GM18870 (cell line): ENCODE results near the gene PRAMEF6.
"Not testable (repeated sequence)": the region's sequence is repeated elsewhere in the genome, so short reads cannot be mapped to it uniquely, and the experiment has no call there.

Experiments used
- ATAC-seq: cut with Tn5 transposase; IDR thresholded peaks from one replicate; pipeline ENCODE4 v1.9.1; 2021; ENCODE audit warnings: moderate library complexity; ENCODE audit not compliant: unreplicated experiment

The PRAMEF6 gene

DNA sequence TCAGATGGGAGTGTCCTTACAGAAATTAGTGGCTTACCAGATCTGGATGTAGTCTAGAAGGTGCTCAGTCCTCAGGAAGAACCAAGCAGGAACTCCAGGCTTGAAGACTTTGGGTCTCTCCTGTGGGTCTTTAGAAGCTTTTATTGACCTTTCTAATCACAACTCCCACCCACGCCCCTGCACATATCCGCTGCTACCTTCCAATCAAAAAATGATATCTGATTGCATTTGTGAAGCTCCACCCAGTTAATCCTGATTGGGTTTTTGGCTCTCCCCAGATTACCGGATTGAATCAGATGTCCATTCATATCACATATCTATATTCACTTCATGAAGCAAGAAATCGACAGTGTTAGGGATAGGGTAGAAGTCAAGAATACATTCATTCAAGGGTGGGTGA is at the start of gene PRAMEF6:
Gene PRAMEF6, minus strand, starts transcription at position 101 of the 400 bp plus-strand sequence. CDS start 5,062 bp downstream, outside the sequence.
- not testable (repeated sequence) for ATAC-seq

DNA sequence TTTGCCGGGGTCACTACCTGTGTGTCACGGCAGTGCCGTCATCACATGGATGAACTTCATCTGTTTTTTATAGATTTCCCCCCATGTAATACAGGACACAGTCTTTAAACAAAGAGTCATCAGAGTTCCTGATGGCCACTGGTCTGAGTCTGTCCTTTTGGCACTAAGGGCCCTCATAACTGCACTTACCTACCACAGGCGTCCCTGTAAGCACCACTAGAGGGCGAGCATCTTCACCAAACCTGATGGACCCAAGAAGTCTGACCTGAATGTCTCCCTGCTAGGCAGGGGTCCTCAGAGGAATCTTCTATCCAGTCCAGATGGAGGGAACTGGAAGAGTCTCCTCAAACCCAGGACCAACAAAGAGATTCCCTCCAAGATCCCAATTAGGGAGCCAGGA is 23.0 kb downstream of the PRAMEF6 start:
- not testable (repeated sequence) for ATAC-seq

DNA sequence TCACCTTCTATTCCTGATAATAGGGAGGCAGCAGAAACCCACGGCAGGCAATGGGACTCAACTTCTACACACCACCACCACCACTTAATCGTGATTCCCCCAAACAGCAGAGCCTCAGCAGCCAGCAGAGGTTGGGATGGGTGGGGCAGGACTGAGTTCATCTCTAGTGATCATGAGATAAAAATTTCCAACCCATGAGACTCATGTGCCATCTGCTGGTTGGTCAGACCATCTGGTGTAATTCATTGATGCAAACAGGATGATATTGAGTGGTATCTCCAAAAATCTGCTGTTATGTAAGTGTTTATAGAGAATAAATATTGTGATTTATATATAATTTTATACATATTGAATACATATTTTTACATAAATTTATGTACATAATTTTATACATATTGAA is 25.6 kb downstream of the PRAMEF6 start:
- ATAC-seq: not testable (repeated sequence)

DNA sequence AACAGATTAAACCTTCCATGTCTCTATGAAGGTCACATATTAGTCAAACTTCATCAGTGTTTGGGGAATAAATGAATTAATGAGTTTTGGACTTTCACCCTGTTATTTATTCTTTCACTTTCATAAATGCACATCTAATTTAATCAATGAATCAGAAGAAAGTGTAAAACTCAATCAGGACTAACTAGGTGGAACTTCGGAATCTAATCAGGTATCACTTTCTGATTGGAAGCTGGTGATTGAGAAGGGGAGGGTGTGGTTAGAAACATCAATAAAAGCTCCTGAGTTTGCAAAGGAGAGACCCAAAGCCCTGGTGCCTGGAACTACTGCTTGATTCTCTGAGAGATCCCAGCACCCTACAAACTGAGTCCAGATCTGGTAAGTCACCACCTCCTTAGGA is 31.1 kb downstream of the PRAMEF6 start, which contains the start of gene PRAMEF7:
Gene PRAMEF7, plus strand, starts transcription at position 301 of the 400 bp plus-strand sequence. CDS start 1,083 bp downstream, outside the sequence.
- ATAC-seq: not testable (repeated sequence)

DNA sequence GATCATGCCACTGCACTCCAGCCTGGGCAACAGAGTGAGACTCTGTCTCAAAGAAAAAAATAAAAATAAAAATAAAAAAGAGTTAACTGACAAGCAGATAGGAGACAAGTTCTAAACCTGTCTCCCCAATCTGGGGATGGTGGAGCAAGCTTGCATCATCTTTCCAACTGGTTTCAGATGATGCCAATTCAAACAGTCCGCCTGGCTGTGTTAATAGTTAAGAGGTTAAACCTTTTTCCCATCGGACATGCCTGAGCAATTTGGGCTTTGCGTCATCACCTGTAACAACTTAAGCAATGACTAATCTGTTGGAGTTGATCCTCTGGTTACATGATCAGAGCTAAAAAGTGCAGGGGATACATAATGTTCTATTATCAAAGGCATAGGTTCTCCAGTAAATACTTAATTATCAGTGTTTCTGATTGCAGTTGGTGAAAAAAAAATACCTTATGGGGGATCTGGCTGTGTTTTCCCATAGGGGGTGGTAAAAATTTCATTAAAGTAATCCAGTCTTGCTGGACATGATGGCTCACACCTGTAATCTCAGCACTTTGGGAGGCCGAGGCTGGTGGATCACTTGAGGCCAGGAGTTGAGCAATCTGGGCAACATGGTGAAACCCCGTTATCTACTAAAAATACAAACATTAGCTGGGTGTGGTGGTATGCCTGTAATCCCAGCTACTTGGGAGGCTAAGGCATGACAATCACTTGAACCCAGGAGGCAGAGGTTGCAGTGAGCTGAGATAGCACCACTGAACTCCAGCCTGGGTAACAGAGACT is 43.4 kb downstream of the PRAMEF6 start:
- ATAC-seq: not testable (repeated sequence)

DNA sequence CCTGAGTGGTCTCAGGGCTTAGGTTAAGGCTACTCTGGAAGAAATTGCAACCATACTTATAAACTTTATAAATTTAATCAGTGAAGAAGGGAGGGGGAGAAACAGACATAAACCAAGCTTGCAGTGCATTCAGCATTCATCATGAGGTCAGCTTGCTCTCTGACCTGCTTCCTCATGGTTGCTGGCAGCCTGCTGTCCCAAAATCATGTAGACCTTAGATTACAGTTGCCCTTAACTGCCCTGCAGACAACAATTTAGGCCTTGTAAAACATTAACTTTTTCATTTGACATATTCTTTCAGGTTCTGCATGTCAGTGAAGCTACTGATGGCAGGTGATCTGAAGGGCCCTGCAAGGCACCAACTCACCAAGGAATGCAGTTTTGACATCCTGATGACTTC is 48.2 kb downstream of the PRAMEF6 start:
- not testable (repeated sequence) for ATAC-seq

DNA sequence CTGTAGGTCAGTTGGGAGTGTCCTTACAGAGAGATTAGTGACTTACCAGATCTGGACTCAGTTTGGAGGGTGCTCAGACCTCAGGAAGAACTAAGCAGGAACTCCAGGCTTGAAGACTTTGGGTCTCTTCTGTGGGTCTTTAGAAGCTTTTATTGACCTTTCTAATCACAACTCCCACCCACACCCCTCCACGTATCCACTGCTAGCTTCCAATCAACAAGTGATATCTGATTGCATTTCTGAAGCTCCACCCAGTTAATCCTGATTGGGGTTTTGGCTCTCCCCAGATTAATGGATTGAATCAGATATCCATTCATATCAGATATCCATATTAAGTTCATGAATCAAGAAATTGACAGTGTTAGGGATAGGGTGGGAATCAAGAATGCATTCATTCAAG is 49.2 kb downstream of the PRAMEF6 start, which contains the start of gene PRAMEF10:
Gene PRAMEF10, minus strand, starts transcription at position 101 of the 400 bp plus-strand sequence. CDS start 2,423 bp downstream, outside the sequence.
- ATAC-seq: not testable (repeated sequence)
